Stimulated activated CD4-positive, alpha-beta T cell treated with anti-CD3 and anti-CD28 coated beads, Interleukin-2, amount 100 ng/mL, for 4 hours (primary cell): ENCODE measurements around the gene CD93.

ENCODE experiments used
- DNase-seq: peaks from one replicate; pipeline ENCODE4 v3.0.0-alpha.2; 2020; ENCODE audit warnings: low read depth

The CD93 gene, protein sequence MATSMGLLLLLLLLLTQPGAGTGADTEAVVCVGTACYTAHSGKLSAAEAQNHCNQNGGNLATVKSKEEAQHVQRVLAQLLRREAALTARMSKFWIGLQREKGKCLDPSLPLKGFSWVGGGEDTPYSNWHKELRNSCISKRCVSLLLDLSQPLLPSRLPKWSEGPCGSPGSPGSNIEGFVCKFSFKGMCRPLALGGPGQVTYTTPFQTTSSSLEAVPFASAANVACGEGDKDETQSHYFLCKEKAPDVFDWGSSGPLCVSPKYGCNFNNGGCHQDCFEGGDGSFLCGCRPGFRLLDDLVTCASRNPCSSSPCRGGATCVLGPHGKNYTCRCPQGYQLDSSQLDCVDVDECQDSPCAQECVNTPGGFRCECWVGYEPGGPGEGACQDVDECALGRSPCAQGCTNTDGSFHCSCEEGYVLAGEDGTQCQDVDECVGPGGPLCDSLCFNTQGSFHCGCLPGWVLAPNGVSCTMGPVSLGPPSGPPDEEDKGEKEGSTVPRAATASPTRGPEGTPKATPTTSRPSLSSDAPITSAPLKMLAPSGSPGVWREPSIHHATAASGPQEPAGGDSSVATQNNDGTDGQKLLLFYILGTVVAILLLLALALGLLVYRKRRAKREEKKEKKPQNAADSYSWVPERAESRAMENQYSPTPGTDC

DNA sequence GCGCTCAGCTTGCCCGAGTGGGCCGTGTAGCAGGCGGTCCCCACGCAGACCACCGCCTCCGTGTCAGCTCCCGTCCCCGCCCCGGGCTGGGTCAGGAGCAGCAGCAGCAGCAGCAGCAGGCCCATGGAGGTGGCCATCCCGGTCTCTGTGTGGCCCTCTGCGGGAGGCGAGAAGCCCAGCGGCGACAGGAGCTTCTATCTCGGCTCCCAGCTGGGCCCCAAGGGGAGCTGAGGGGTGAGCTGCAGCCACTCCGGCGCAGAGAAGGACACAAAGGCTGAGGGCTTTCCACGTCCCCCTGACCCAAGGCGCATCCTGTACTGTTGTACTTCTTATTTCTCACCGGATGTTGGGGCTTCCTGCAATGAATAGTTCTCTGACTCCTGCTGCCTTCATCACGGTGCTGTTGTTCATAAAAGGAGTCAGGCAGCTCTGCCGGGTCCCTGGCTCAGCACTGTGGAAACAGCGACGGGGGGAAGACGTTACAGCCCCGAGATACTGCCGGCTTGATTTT is at the start of gene CD93:
Gene CD93, minus strand, starts transcription at position 269 of the 511 bp plus-strand sequence. Its CDS starts 132 bp downstream, at position 137.
- no peak for DNase-seq

DNA sequence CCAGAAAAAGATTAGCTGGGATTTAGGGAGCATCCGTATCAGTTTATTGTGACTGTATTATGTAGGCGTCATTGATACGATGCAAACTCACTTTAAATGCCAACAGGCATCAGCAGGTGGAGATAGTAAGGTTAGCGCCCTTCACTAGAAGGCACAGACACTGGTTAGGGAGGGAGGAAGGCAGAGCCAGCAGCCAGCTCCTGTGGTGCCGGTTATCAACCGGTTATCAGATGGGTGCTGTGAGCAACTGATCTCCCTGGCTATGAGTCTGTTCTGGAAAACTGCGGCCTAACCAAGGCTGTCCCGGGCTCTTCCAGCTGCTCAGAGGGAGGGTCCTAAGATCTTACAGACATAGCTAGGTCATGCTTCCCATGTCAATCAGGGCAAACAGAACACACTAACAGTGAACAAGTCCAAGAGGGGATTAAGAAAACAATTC is 47.5 kb upstream of the CD93 start:
- DNase-seq, result no peak

DNA sequence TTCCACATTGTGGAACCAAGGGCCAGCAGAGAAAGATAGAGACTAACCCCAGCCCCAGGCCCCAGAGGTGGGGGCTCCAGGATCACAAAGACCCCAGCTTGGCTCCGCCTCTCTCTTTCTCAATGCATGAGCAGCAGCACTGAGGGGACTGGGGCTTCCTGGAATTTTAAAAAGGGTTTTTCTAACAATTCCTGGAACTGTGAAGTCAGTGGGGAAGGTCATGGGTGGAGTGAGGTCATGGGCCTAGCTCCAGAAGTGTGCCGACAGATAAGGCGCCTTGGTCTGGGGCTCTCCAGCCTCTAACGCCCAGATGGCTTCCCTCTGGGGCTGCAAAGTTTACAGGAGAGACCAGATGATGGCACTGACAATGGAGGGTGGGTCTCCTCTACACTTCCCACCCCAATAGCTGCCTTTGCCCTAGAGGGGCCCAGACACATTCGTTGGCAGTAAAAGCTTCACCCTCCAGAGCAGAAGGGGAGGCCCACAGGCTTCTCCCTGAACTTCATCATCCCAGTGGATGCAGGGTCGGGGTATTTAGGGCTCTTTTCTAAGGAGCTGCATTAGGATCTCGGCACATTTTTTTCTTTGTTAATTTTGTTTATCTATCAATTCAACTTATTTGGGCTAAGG is 46.9 kb upstream of the CD93 start:
- DNase-seq, result no peak

DNA sequence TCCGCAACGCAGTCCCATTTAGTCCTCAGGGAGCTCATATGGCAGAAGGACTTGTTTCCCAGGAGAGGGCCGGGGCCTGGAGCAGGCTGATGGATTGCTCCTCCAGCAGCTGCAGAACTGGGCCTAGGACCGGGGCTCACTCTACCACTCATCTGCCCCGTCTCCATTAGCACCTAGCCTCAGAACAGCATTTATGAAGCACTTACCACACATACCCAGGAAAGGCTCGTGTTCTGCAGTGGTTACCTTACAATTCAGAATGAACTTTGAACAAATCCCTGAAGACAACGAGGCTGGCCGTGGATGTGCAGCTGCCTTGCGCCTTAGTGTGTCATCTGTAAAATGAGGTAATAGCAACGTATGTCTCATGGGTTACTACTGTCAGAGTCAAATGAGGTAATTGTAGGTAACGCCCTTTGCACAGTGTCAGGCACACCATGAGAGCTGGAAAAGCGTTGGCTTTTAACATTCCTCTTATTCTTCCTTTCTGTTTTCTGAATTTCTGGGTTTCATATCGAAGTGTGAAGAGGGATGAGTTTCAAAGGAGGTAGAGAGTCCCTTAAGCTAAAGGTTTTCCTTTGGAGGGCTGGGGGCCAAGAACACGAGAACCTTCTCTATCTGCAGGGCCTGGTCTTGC is 46.3 kb upstream of the CD93 start:
- no peak for DNase-seq

DNA sequence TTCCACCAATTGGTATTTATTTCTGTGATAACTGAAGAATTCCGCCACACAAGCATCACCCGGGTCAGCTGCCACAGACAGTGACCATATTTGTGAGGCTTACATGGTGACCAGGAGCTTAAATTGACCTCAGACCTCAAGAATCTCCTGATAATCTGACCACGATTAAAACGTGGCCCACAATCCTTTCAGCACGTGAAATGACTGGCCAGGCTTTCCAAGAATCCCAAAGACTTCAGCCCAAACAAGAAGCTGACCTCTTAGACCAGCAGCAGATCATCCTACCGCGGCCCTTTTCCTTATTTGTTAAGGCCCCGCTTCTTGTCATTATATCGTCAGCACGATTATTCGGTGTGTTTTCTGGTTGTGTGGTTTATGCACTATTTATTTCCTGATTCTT is 45.6 kb upstream of the CD93 start:
- no peak for DNase-seq

DNA sequence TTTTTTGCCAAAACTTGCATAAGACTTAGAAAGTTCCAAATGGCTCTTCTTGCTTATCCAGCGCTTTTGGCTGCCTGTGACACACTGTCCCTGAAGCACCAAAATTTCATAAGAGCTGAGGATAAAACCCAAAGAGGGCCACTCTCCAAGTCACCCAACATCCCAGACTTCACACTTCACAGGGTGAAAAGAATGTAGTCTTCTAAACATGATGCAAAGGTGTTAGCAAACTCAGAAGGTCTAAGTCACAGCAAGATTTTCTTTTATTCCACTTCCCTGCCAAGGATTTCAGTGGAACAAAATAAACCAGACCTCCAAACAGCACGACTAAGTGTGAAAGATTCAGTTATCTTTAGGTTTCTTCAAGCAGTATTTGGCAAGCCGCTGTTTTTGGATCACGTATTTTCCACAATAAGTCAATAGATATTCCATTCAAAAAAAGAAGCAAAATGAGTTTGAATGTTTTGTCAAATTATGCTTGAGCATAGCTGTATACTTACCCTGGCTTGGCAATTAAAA is 44.6 kb upstream of the CD93 start:
- no peak for DNase-seq

DNA sequence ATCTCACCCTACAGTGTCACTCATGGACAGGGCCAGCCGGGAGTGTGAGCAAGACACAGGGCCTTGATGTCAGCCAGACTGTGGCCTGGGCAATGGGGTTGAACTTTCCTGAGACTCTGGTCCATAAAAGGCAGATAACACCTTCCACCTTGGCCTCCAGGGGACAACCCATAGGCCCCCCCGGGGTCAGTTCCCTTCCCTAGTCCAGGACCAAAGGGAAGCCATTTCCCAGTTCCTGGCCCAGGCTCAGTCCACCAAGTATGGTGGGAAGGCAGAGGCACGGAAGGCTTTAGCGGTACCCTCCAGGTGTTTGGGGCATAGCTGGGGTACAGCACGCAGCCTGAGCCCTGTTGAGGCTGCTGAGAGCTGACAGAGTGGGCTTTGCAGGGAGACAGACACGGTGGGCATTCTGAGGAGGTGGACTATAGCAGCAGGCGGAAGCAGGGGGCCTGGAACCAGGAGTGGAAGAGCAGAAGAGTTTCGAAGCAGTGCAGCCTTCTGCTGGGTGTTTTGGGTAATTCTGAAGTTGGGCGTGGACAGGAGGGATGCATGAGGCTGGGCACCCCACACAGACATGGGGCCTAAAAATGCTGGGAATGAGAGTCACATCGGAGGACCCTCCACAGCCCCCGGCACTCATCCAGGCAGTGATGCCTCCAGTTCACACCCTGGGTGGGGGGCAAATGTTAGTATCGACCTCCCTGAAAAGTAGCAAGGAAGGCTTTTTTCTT is 43.9 kb upstream of the CD93 start:
- no peak for DNase-seq

DNA sequence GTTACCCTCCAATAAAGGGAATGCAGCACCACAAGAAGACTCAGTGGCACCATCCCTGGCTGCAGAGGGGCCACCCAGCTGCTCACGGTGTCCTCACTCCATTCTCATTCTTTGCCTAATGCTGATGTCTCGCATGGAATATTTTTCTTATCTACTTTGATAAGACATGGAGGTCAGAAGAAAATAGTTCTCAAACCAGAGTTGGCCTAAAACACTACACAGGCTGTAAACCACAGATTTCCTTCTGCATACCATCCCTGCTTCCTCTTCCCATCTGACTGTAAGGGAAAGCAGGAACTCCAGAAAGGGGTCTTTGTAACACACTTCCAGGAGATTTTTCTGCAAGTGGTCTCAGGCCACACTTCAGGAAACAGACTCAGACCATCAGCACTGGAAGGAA is 43.1 kb upstream of the CD93 start:
- no peak for DNase-seq

DNA sequence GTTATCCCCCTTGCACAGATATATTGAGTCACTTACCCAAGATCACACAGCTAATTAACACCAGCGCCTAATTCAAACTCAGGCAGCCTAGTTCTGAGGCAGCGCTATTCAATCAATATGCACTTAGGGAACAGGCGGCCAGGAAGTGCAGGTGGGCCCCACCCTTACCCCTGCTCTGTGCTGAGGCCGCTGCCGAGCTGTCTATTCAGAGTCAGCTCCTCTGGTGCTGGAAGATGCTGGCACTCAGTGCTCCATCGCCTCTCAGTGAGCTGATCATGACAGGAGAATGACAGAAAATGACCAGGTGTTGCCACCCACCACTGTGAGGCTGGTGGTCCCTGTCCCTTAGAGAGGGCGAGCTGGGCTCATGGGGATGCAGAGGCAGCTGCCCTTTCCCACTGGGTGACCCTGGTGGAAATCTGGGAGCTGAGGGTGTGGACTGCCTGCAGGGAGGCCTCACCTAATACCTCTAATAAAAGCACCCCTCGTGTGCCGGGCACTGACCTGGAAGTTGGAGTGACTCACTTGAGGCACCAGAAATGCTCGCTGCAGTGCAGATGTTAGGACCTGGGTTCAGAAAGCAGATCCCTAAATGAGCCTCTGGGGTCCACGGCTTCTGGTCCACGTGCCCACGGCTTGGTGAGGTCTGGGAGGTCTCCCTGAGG is 42.5 kb upstream of the CD93 start:
- no peak for DNase-seq

DNA sequence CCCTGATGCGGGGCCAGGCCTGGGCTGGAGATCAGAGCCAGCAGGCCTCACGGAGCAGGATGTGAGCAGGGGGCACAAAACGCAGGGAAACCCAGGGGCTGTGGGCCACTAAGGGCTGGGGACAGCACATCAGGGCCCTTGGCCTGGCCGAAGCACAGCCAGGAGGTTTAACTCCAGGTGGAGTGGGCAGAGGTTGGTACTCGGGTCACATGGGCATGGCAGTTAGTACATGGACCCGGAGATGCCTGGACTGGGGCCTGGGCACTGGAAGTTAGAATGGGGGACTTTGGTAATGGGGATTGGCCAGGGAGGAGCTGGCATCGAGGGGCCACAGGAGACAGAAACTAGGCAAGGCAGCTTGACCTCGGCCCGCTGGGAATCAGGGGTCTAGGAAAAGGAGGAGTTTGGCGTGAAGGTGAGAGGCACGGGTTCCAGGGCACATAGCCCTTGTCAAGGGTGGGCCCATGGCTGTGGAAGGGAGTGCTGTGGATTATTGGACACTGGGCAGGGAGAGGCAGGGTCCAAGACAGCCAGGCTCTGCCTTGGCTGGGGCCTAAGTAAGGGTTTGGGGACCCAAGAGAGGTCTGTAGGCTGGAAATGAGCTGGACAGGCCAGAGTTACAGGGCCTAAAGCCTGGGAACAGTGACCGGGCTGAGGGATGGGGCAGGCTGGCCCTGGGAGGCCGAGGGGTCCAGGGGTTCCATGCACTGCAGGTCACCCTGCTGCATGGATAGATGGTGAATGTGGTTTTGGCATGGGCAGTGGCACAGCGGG is 41.6 kb upstream of the CD93 start:
- DNase-seq, result no peak

DNA sequence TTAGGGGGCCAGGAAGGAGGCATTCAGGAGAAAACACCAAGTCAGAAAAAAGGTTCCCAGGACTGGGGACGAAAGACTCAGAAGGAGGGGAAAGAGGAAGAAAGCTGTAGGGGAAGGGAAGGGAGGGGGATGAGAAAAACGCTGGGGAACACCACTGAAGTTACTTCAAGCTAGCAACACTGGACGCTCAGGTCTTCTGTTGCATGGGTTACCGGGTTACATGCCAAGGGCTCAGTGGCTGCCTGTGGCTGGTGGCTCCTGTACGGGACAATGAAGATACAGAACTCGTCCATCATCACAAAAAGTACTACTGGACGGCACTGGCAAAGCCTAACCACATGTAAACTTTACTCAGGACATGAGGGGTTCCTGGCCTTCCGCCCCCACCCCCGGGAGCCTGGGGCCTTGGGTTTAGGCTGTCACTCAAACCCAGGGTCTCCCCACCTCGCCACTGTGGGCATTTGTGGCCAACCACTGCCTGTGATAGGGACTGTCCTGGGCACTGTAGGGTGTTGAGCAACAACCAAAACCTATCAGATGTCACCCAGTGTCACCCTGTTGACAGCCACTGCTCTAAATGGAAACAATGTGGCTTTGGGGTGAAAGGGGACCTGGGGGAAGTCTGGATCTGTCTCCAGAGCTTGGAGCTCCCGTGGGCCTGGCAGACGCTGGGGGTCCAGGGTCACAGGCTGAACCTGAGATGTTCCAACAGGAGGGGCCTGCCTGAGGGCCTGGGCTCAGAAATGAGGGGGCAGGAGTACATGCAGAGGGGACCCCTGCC is 40.3 kb upstream of the CD93 start:
- no peak for DNase-seq

DNA sequence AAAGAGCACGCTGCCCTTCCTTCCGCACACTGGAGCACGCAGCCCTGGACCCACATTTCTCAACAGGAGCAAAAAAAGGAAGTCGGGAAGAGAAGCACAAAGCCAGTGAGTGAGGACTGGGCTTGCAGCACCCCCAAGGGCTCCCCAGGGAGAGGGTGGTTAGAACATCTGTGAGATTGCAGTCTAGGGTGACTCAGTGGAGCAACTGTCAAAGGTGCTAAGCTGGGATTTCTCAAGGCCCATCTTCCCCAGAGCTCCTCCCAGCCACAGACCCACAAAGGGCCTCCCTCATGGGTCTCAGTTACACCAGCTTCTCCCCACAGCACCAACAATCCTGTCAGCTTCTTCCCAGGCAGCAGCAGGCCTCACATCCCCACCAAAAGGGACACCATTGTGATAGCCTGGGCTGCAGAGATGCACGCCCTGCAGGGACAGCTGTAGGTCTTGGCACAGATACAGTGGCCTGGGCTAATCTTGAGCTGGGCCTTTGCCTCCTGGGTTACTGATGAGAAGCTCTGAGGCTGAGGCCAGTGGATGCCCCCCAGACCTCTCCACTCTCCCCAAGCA is 39.6 kb upstream of the CD93 start:
- DNase-seq, result no peak

DNA sequence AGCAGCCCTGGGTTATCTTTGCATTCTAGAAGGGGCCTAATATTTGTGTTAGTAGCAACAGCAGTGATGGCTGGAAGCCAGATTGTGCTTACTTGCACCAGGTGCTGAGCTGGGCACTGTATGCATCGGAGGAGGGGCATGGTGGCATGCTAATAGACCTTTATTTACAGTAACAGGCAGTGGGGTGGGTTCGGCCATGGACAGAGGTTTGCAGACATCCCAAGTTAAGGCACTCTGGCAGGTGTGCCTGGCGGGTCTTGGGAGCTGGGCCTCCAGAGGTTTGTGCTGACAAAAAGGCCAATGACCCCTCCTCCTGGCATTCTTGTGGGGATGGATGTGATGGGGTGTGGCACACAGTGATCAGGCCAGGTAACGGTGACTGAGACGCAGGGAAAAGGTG is 39.0 kb upstream of the CD93 start:
- no peak for DNase-seq

DNA sequence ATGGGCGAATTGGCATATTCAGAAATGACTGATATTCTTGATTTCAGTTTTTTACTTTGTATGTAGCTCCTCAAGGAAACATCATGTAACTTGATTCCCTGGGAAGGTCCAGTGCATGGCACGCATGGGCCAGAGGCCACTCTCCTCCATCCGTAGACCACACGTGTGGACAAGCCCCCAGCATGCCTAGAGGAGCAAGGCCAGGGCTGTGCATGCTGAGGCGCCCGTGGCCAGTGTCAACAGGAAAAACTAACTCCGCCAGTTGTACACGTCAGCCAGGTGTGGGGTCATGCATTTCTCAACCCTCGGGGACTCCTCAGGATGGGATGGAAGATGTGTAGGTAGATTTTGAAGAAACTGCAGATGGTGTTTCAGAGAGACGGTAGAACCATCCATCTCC is 37.8 kb upstream of the CD93 start:
- DNase-seq, result no peak

DNA sequence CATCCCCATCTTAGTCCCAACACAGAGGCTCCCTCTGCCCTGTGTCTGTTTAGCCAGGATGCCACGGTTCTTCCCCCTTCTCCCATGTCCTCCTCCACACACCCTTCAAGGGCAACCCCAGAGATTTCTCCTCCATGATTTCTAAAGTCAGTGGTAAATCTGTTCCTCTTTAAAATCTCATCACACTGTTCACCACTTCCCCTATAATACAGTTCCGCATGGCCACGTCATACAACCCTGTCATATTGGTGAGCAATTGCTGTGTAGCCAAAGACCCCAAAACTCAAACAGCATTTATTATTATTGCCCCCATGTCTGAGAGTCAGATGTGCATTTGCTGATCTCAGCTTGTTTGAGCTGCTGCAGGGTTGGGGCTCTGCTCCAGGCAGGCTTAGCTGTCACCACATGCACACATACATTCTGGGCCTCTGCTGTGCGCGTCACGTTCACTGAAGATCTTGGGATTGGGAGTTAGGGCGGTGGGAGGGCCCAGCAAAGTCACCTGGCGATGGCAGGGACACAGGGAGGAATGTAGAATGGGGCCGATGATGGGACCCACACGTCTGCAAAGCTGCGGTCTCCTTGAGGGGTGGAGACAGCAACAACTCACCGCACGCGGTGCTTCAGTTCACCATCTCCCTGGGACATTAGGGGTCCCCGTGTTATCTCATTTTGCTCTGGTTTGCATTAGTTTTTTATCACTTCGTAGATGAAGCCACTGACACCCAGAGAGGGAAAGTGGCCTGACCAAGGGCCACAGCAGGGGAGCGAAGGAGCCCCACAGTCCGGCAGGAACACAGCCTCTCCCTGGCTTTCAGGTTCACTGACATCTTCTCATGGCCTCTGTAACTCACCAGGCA is 36.9 kb upstream of the CD93 start:
- DNase-seq, result no peak

DNA sequence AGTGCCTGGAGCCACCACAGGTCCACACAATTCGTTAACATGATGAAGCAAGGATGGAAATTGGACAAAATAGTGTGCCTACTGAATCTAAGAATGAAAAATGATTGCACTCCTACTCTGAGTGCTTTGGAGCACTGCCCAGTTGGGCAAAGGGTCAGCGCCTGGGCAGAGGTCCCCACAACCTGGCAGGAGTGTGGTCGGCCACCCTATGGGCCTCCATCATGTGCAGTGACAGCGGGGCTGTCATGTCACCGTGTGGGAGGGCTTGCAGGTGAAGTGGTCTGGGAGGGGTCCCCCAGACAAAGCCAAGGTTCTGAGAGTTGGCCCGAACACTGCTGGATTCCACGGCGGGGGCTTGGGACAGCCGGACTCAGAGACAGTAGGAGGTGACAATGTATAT is 36.2 kb upstream of the CD93 start:
- no peak for DNase-seq

DNA sequence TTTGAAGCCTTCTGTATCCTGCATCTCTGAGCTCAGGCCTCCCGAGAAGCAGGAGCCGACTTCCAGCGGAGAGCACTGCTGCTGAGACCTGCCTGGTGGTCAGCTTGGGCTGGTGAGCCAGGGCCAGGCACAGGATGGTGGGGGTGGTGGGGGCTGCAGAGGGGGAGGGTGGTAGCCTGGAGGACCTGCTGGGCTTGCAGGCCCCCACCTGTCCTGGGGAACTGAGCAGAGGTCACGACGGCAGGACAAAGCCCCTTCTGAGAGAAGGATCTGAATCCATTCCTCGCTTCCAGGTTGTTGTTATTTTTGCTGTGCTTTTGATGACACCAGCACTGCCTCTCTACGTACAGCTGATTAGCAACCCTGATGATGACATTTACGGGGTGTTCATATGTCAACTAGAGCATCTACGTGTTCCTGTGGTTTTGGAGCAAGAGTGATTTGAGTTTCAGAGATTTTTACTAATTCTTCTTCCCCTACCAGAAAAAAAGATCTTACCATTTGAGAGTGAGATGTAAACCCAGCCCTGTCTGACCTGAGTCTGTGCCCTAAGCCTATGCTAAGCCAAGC is 35.7 kb upstream of the CD93 start:
- DNase-seq, result no peak
